HG02678 (cell line): ENCODE data around the gene EFCC1.

ENCODE experiments used
- ATAC-seq: cut with Tn5 transposase; IDR thresholded peaks from one replicate; pipeline ENCODE4 v1.9.1; 2021; ENCODE audit warnings: mild to moderate bottlenecking, moderate library complexity; ENCODE audit not compliant: unreplicated experiment

EFCC1 gene

GRCh38 chr3:129001101-129001805 lies at the start of gene EFCC1:
TSS of gene EFCC1 (plus strand) at chr3:129001304. CDS start at chr3:129001629, 325 bp downstream.
- no peak for ATAC-seq

GRCh38 chr3:128956440-128956839 lies 44.7 kb upstream of the EFCC1 start:
- ATAC-seq: no peak

- ATAC-seq: no peak
These were observed 35.8 kb upstream of the EFCC1 start for GRCh38 chr3:128965280-128965679.

- no peak for ATAC-seq
These were observed 35.3 kb upstream of the EFCC1 start for GRCh38 chr3:128965818-128966217.

- ATAC-seq: no peak
These were observed 33.3 kb upstream of the EFCC1 start for GRCh38 chr3:128967748-128968355.

GRCh38 chr3:128969993-128970739 lies 30.9 kb upstream of the EFCC1 start:
- no peak for ATAC-seq

- no peak for ATAC-seq
These were observed 30.4 kb upstream of the EFCC1 start for GRCh38 chr3:128970740-128971047.

- ATAC-seq: no peak
These were observed 29.5 kb upstream of the EFCC1 start for GRCh38 chr3:128971421-128972100.

- ATAC-seq: no peak
These were observed 27.0 kb upstream of the EFCC1 start for GRCh38 chr3:128973988-128974564.

- no peak for ATAC-seq
These were observed 25.8 kb upstream of the EFCC1 start for GRCh38 chr3:128975276-128975675.

GRCh38 chr3:128983293-128984069 lies 17.6 kb upstream of the EFCC1 start:
- ATAC-seq: no peak

- no peak for ATAC-seq
These were observed 16.5 kb upstream of the EFCC1 start for GRCh38 chr3:128984596-128984995.

GRCh38 chr3:128987302-128988100 lies 13.6 kb upstream of the EFCC1 start:
- ATAC-seq: no peak

GRCh38 chr3:128988286-128988685 lies 12.8 kb upstream of the EFCC1 start:
- no peak for ATAC-seq

- ATAC-seq: no peak
These were observed 9.7 kb upstream of the EFCC1 start for GRCh38 chr3:128991355-128991895.

GRCh38 chr3:128992926-128993460 lies 8.1 kb upstream of the EFCC1 start:
- no peak for ATAC-seq

GRCh38 chr3:128993461-128994172 lies 7.5 kb upstream of the EFCC1 start, which contains the start of gene CFAP92:
TSS of gene CFAP92 (minus strand) at chr3:128994076. CDS start at chr3:128993304, 772 bp downstream.
- peak; percentile 90 for ATAC-seq

- no peak for ATAC-seq
These were observed 7.0 kb upstream of the EFCC1 start for GRCh38 chr3:128994173-128994512.
